Measurements from ENCODE around the gene SEC61G. TPM values are rescaled to one million over a fixed set of nuclear protein-coding genes. Genes with fewer than 3 reads are reported as not detected.

The SEC61G gene
- total RNA-seq, 1 experiment from 2014 or later: 82.1 TPM

DNA sequence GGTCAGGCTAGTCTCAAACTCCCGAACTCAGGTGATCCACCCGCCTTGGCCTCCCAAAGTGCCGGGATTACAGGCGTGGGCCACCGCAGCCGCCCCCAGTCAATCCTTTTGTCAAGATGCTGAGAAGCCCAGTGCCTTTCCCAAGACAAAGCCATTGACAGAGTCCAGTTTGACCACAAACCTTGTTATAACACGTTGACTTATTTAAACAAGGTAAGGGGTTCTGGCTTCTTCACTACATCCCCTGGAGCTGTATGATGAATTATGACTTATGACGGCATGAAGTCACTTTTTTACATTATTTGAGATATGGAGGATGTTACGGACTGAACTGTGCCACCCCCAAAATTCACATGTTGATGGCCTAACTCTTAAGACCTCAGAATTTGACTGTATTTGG is 5.8 kb upstream of the SEC61G start:
- DNase-seq (ENCODE audit: low spot score): no peak

DNA sequence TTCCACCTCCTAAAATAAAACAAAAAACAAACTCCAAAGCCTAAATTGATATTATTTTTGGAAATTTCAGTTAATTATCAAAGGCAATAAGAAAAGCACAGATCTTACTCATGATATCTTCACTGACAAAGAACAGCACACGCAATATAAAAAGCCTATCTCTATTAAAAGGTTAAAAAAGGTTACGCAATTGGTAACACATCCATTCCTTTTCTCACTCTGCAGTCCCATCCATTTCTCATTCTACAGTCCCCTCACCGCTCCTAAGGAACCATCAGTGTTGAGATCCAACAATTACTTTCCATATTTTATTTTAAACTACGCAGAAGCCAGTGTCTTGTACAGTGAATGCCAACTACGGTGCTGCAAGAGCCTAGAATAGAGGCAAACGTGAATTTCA is 1.3 kb downstream of the SEC61G start:
- DNase-seq (ENCODE audit: low spot score): no peak

DNA sequence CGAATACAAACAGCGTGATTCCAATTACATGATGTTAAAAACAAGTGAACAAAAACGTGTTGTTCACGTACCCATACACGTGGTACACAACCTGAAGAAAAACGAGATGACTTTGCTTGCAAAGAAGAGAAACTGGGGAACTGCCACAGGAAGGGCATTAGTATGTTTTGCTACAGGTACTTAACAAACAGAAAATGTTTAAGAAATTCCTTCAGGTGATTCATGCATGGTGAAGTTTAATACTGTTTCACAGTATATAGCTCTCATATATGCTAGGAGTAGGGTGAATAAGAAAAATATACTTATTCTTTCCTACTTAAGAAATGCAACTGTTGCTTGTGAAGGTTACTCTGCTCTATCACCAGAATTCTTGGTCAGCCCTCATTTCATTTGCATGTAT is 9.8 kb downstream of the SEC61G start:
- no peak for DNase-seq (ENCODE audit: low spot score)

DNA sequence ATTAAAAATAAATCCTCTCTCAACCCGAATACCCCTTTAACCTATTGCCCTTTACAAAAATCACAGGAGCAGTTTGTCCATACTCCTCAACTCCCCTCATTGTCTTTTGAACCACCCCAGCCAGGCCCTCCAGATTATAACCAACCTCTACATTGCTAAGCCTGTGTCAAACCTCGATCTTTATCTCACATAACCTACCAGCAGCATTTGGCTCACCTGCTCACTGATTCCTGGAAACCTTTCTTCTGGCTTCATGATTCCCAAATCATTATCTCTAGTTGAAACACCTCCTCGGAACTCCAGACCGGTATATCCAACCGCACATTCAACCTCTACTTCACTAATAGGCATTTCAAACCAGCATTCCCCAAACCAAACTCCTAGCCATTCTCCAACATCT is 11.8 kb downstream of the SEC61G start:
- DNase-seq (ENCODE audit: low spot score): no peak

DNA sequence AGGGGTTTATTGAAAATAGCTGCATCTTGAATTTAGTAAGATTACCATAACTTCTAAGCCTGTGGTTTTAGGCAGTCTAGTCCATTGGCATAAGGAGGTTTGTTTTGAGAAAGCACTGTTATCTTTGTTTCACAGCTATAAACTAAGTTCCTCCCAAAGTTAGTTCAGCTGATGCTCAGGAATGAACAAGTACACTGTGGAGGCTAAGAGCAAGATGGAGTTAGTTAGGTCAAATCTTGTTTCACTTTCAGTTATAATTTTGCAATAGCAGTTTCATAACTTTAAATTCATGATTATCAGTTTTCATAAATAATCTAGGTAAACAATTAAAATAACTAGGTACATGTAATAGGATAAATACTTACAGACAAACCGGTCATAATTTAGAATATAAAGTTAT is 15.4 kb downstream of the SEC61G start:
- no peak for DNase-seq (ENCODE audit: low spot score)

DNA sequence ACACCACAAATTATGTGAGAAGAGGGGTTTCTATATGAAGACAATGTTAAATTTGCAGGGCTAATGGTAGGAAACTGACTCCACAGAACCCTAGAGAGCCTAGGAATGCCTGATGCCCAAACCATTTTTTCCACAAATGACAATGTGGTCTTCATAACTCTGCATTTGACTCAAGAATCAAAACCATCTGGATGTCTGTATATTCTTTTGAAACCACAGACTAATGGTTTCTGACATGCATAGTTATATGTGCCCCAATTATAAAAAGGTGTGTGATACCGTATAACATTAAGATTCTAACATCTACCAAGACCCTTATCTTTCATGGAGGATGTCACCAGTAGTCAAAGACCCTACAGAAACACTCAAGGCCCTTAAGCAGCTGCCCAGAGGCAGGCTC is 20.3 kb downstream of the SEC61G start:
- no peak for DNase-seq (ENCODE audit: low spot score)

DNA sequence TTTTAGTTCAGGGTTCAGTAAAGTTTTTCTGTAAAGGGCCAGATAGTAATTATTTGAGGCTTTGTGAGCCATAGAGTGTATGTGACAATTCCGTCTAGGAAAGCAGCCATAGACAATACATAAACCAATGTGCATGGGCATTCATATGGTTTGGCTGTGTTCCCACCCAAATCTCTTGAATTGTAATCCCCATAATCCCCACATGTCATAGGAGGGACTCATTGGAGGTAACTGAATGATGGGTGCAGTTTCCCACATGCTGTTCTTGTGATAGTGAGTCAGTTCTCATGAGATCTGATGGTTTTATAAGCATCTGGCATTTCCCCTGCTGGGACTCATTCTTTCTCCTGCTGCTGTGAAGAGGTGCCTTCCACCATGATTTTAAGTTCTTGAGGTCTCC is 29.9 kb downstream of the SEC61G start:
- no peak for DNase-seq (ENCODE audit: low spot score)

DNA sequence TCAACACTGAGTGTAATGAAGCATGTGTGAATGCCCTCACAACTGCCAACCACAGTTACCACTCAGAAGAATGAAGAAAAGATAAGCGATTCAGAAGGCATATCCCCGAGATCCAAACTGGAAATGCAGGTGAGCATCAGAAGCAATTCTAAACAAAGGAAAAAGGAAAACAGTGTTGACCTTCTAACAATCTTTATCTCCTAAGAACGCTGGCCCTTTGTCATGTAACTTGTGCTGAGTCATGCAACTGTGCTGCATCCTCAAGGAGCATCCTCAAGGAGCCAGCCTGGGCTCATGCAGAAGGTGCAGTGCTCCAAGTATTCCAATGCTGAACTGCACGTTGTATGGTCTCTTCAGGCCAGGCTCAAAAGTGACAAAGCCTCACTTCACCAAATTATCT is 30.6 kb downstream of the SEC61G start:
- DNase-seq (ENCODE audit: low spot score): no peak

DNA sequence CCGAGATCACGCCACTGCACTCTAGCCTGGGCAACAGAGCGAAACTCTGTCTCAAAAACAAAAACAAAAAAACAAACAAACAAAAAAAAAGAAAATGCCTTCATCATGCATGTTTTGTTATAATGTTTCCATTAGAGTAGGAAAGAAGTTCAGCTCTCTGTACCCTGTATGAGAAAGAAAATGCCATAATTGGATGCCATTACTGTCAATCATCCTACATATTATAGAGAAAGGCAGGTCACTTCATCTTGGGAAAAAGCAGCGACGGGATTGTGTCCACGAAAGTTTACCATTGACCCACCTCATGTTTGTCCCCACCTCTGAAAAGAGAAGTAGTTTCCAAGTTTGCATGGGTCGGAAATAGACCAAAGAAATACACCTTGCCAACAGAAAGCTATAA is 33.8 kb downstream of the SEC61G start:
- DNase-seq (ENCODE audit: low spot score): no peak

DNA sequence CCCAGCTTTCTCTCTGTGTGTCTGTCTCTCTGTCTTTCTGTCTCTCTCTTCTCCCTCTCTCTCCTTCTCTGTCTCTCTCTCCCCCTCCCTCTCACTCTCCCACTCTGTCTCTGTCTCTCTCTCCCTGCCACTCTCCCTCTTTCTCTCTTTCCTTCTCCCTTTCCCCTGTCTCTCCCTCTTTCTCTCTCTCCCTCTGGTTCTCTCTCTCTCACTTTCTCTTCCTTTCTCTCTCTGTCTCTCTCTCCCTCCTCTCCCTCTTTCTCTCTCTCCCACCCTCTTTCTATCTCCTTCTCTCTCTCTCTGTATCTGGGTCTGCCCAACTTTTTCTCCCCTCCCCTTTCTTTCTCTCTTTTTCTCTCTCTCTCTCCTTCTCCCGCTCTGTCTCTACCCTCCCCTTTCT is 36.5 kb downstream of the SEC61G start:
- no peak for DNase-seq (ENCODE audit: low spot score)

DNA sequence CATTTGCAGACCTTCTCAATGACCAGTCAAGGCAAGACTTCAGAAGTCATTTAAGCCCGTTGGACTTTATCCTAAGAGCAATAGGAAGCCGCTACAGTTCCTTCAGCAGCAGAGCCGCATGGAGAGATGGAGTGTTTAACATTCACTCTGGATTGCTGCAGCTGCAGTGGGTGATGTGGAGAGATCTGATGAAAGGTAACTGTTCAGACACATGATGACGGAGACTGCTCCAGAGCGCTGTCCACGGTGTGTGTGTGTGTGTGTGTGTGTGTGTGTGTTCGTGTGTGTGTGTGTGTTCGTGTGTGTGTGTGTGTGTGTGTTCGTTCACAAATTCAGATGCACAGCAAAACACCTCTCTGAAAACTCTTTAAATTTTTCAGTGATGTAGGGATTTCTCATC is 37.0 kb downstream of the SEC61G start:
- no peak for DNase-seq (ENCODE audit: low spot score)

DNA sequence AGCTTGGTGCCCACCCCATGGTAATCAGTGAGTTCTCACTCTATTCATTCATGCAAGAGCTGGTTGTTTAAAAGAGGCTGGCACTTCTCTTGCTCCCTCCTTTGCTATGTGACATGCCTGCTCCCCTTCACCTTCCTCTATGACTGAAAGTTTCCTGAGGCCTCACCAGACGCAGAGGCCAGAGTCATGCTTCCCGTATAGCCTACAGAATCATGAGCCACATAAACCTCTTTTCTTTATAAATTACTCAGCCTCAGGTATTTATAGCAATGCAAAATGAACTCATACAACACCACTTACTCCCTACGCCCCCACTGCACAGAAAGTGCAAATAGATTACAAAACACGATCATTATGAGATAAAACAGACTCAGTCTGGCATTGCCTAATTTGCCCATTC is 39.0 kb downstream of the SEC61G start:
- no peak for DNase-seq (ENCODE audit: low spot score)

DNA sequence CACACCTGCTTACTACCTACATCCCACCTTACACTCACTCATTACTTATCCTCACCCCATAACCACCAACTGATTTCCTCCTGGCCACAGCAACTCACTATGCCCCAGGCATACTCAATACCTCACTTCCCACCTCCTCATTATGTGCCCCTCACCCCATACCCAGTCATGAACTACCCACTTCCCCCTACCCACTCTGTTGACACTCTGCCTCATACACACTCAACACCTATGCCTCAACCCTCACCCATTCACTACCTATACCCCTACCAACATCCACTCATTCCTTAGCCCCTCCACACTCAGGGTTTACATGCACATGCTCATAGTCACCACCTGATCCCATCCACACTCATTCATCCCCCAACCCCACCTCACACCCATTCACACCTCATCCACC is 39.6 kb downstream of the SEC61G start:
- DNase-seq (ENCODE audit: low spot score): no peak

DNA sequence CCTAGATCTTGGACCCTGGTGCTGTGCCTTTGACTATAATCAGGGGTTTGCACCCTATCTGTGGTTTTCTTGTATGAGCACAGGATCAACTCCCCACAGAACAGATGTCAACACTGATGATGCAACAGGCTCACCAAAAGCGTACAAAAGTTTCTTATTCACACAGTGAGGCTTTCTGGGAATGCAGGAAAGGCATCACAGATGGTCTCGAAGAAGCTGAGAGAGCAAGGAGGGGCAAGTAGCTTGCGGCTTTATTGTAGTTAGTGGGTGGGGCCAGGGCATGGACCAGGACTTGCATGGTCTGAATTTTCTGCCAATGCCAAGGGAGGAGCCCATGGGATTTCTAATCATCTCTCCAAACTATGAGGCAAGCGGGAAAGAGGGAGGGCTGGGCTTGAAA is 46.2 kb downstream of the SEC61G start:
- no peak for DNase-seq (ENCODE audit: low spot score)

DNA sequence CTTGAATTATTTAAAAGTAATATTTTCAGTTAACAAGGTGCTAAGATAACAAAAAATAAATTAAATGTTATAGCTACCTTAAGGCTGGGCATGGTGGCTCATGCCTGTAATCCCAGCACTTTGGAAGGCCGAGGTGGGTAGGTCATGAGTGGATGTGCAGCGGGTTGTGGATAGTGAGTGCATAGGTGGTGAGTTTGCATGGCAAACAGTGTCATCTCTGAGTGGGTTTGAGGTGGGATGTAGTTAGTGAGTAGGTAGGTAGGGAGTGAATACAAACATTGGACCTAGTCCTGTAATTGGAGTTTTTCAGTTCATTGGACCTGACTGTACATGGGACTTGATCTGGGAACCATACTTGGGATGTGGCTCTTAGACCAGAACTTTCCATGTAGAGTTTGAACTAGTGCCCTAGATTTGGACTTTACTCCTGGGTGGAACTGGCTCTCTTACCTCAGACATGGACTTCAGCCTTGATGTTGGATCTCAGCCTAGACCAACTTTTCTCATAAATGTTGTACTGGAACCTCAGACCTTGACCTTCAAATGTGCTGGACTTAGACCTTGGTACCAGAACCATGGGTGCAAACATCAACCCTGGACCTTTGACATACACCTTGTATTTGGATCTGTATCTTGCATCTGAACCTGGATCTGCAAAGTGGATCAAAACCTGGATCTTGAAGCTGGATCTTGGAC is 47.0 kb downstream of the SEC61G start:
- DNase-seq (ENCODE audit: low spot score): no peak

DNA sequence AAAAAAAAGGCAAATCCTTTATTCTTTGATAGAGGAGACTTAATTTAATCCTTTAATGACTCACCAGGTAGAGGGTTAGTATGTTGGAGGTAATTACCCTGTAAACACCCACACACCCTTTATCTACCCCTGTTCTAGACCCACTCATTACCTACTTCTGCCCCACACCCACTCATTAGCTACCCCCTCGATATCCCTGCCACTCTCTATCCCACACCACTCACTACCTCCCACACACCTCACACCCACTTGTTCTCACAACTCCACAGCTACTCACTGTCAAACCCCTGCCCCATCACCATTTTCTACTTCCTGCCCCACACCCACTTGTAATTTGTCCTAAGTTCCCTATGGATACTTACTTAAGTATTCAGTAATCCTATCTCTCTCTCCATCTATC is 49.7 kb downstream of the SEC61G start:
- DNase-seq (ENCODE audit: low spot score): no peak

DNA sequence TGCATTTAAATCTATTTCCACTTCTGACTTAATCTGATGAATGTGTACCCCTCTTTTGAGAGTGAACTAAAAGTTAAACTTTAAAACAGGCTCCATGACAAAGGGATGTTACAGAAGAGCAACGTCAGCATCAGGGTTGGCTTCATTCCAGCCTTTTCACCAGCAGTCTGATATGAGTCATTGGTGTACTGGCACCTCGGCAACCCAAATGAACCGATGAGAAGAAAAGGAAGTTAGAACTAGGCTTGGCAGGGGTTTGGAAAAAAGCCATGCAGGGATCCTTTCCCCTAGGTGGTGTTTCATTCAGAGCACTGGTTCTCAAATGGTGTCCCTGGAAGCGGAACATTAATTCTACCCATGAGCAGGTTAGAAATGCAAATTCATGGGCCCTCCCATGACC is 53.6 kb downstream of the SEC61G start:
- peak; percentile 88 for DNase-seq (ENCODE audit: low spot score)

DNA sequence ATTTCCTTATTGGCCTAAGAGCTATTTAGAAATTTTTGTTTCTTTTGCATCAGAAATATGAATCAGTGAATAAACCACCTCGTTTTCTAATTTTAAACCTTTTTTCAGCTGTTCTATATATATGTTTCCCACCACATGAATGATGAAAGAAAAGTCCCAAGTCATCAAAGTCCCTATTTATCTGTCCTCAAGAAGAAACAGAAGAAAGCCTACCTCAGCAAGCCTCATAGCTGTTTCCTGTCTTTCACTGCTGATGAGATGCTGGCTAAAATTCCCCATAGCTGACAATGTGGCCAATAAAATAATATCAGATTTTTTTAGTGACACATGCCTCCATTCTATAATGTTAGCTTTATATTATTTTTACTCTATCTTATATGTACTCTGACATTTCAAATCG is 54.2 kb downstream of the SEC61G start:
- DNase-seq (ENCODE audit: low spot score): no peak

Other genes with a start within 250 kb of the SEC61G start
- not detected in 2 replicates for gene VSTM2A, start 216.8 kb downstream of the SEC61G start, total RNA-seq (2014; rRNA removed; shearing (Covaris generic))